Peyer's patch (tissue), 4 donors: ENCODE results near the gene PRDM4. TPM values are rescaled to one million over a fixed set of nuclear protein-coding genes. Genes with fewer than 3 reads are reported as not detected.

Experiments
- DNase-seq, 3 donors: peaks; one replicate each; pipeline ENCODE4 v3.0.0-alpha.2; 2017 to 2019
- H3K27ac ChIP-seq, 4 donors: fragments of 200-600 bp; sonication (generic); one replicate each; pipeline ENCODE4 v1.5.1; 2016 to 2019
- H3K27me3 ChIP-seq, 2 donors: fragments of 200-600 bp; sonication (generic); one replicate each; pipeline ENCODE4 v1.5.1; 2019
- H3K36me3 ChIP-seq, 3 donors: fragments of 200-600 bp; sonication (generic); one replicate each; pipeline ENCODE4 v1.5.1; 2016 to 2019
- H3K4me1 ChIP-seq, 4 donors: fragments of 200-600 bp; sonication (generic); one replicate each; pipeline ENCODE4 v1.5.1; 2016 to 2019
- H3K4me3 ChIP-seq, 4 donors: fragments of 200-600 bp; sonication (generic); 1 replicate in 3 of 4; 2 replicates in 1 of 4; pipeline ENCODE4 v1.5.1; 2016 to 2019; ENCODE audit warnings: mild to moderate bottlenecking in 1 of 4
- H3K9me3 ChIP-seq, 4 donors: fragments of 200-600 bp; sonication (generic); one replicate each; pipeline ENCODE4 v1.5.1; 2016 to 2019; ENCODE audit warnings: mild to moderate bottlenecking in 1 of 4
- CTCF ChIP-seq, 6 experiments: fragments of 450-650 bp in 4 of 6; fragments of 200-600 bp in 2 of 6; sonication (generic) in 1 of 6; IDR thresholded peaks; one replicate each; pipeline ENCODE4 v1.5.1; 2017 to 2019; ENCODE audit warnings: antibody characterized with exemption in 6 of 6, mild to moderate bottlenecking in 3 of 6, moderate library complexity in 1 of 6
- POLR2A ChIP-seq, 2 donors: fragments of 450-650 bp; IDR thresholded peaks; one replicate each; pipeline ENCODE4 v1.5.1; 2017; ENCODE audit warnings: antibody characterized with exemption in 2 of 2, mild to moderate bottlenecking in 2 of 2, moderate library complexity in 2 of 2
- total RNA-seq, 4 donors: library from RNA; depleted of rRNA; stranded (reverse); fragments of >200 nt; gene quantifications; one replicate each; pipeline ENCODE4 v1.1.0, GENCODE V29; 2016

PRDM4 gene
- total RNA-seq, 4 donors from 2014 or later: 25.6 to 67.6 (median 52.9) TPM

GRCh38 chr12:107764626-107765025 is 3.7 kb upstream of the PRDM4 start:
- Histone ChIP-seq H3K27ac (no peak overlapping the region), H3K9me3 (no peaks in the 10 kb centered on the region), H3K4me1 (peaks cover 0 to 14% (median 3%) of the 10 kb centered on the region in 4 donors), H3K27me3 (no peaks in the 10 kb centered on the region), H3K36me3 (no peaks in the 10 kb centered on the region), H3K4me3 (no peak overlapping the region)
- TF ChIP-seq CTCF (IDR thresholded peaks at IDR 0.05) (no peak), POLR2A (IDR thresholded peaks at IDR 0.05) (no peak)
- DNase-seq: no peak

- H3K27me3 ChIP-seq: no peaks in the 10 kb centered on the region
- no peaks in the 10 kb centered on the region for H3K9me3 ChIP-seq
- peaks cover 0 to 30% (median 10%) of the 10 kb centered on the region in 4 donors for H3K4me1 ChIP-seq
- H3K4me3 ChIP-seq: no peak overlapping the region
- H3K27ac ChIP-seq: no peak overlapping the region
- H3K36me3 ChIP-seq: peaks cover 0 to under 1% (median 0%) of the 10 kb centered on the region in 3 donors
- TF ChIP-seq POLR2A (IDR thresholded peaks at IDR 0.05) (no peak), CTCF (IDR thresholded peaks at IDR 0.05) (no peak)
- no peak for DNase-seq
Measured at GRCh38 chr12:107762874-107763273, 1.9 kb upstream of the PRDM4 start.

- H3K27me3 ChIP-seq: no peaks in the 10 kb centered on the region
- no peak for DNase-seq
- H3K9me3 ChIP-seq: no peaks in the 10 kb centered on the region
- H3K27ac ChIP-seq: peak overlapping the region; percentile 12 to 89 (median 49)
- H3K4me3 ChIP-seq: peak overlapping the region; percentile 81 to 93 (median 90)
- H3K4me1 ChIP-seq: peaks cover 0 to 35% (median 10%) of the 10 kb centered on the region in 4 donors
- H3K36me3 ChIP-seq: peaks cover 0 to 14% (median 0%) of the 10 kb centered on the region in 3 donors
- TF ChIP-seq POLR2A (IDR thresholded peaks at IDR 0.05) (no peak), CTCF (IDR thresholded peaks at IDR 0.05) (no peak)
Measured at GRCh38 chr12:107761502-107761904, 566 bp upstream of the PRDM4 start.

GRCh38 chr12:107760207-107760808 is 629 bp downstream of the PRDM4 start:
- H3K27me3 ChIP-seq: no peaks in the 10 kb centered on the region
- H3K27ac ChIP-seq: peak overlapping the region; percentile 84 to 91 (median 87)
- peaks cover 0 to 35% (median 10%) of the 10 kb centered on the region in 4 donors for H3K4me1 ChIP-seq
- H3K36me3 ChIP-seq: peaks cover 0 to 26% (median 0%) of the 10 kb centered on the region in 3 donors
- H3K4me3 ChIP-seq: peak overlapping the region; percentile 81 to 93 (median 90)
- H3K9me3 ChIP-seq: no peaks in the 10 kb centered on the region
- TF ChIP-seq POLR2A (IDR thresholded peaks at IDR 0.05) (no peak), CTCF (IDR thresholded peaks at IDR 0.05) (no peak)
- peak in 2 of 3 donors; percentile 50 to 56 for DNase-seq

GRCh38 chr12:107759410-107759809 is 1.5 kb downstream of the PRDM4 start:
- Histone ChIP-seq H3K4me3 (peak overlapping the region in 3 of 4 donors; percentile 89 to 93 (median 91)), H3K27ac (peak overlapping the region; percentile 84 to 91 (median 87)), H3K9me3 (no peaks in the 10 kb centered on the region), H3K4me1 (peaks cover 0 to 35% (median 10%) of the 10 kb centered on the region in 4 donors), H3K36me3 (peaks cover 0 to 35% (median 0%) of the 10 kb centered on the region in 3 donors), H3K27me3 (no peaks in the 10 kb centered on the region)
- TF ChIP-seq CTCF (IDR thresholded peaks at IDR 0.05) (no peak), POLR2A (IDR thresholded peaks at IDR 0.05) (no peak)
- DNase-seq: peak in 1 of 3 donors; percentile 78
